ENCODE results near the gene TRAPPC14. TPM values are rescaled to one million over a fixed set of nuclear protein-coding genes. Genes with fewer than 3 reads are reported as not detected.

TRAPPC14 gene
- total and polyA plus RNA-seq, 2 of the 13 experiments (the other 11 are each of a cell fraction or from before 2014, with no cell fraction given): 4.7 to 9.6 TPM

DNA sequence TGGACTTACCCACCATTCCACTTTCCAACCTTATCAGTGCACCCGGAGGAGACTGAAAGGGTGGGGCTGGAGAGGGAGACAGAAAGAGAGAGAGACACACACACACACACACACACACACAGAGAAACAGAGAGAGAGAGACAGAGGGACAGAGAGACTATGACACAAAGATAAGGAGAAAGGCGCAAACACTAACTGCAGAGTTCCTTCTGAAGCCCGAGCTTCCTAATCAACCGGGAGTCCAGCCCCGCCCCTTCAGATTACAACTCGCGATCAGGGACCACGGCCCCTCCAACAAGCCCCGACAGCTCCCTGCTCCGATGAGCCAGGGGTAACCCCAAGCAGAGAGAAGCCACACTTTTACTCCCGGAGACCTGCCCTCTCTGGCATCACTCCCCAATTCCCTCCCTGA, 9.4 kb upstream of the TRAPPC14 start:
- Histone ChIP-seq H4K20me1 (ENCODE audit: insufficient read depth, low read length) (no peaks in the 10 kb centered on the region), H2AFZ (ENCODE audit: low read length) (no peak overlapping the region), H3K27me3 (ENCODE audit: control insufficient read depth in 1 of 2, insufficient read depth in 2 of 2, low read length in 2 of 2) (peaks cover 4 to 47% of the 10 kb centered on the region in 2 experiments), H3K4me1 (ENCODE audit: insufficient read depth, low read length) (peaks cover 57% of the 10 kb centered on the region), H3K36me3 (replicated peaks in 1 of 2; ENCODE audit: control insufficient read depth in 1 of 2, insufficient read depth in 2 of 2, low read length in 2 of 2) (no peaks in the 10 kb centered on the region), H3K27ac (ENCODE audit: extremely low read length, insufficient read depth, low read length) (no peak overlapping the region), H3K4me3 (replicated peaks in 1 of 3; ENCODE audit: insufficient read depth in 1 of 3, low read depth in 2 of 3, low read length in 3 of 3) (peak overlapping the region; percentile 26 to 69 (median 31)), H3K79me2 (ENCODE audit: insufficient read depth, low read length) (no peaks in the 10 kb centered on the region), H3K9ac (ENCODE audit: insufficient read depth, low read depth, low read length) (peak overlapping the region; percentile 44; the same call in 1 of the 2 replicates), H3K4me2 (ENCODE audit: low read depth, low read length) (peak overlapping the region; percentile 93), H3K9me3 (ENCODE audit: low read length) (no peaks in the 10 kb centered on the region)
- ATAC-seq (no peak), DNase-seq (ENCODE audit: low spot score) (no peak), FAIRE-seq (no peak)
- TF ChIP-seq GFI1 (CRISPR knock-in tag; IDR thresholded peaks at IDR 0.05; ENCODE audit: borderline replicate concordance): no peak
- no peak for TF ChIP-seq SIN3B (IDR thresholded peaks at IDR 0.05; ENCODE audit: low read length)
- TF ChIP-seq ZNF460 (CRISPR knock-in tag; IDR thresholded peaks at IDR 0.05; ENCODE audit: borderline replicate concordance): no peak
- TF ChIP-seq HNRNPLL (IDR thresholded peaks at IDR 0.05; ENCODE audit: low read depth, low read length, poor library complexity, severe bottlenecking): no peak
- no peak for TF ChIP-seq ARHGAP35 (CRISPR knock-in tag; IDR thresholded peaks at IDR 0.05; ENCODE audit: borderline replicate concordance)
- TF ChIP-seq ZSCAN5A (CRISPR knock-in tag; IDR thresholded peaks at IDR 0.05; ENCODE audit: borderline replicate concordance): no peak
- no peak for TF ChIP-seq SMAD9 (CRISPR knock-in tag; IDR thresholded peaks at IDR 0.05)
- TF ChIP-seq, protein P1, sequence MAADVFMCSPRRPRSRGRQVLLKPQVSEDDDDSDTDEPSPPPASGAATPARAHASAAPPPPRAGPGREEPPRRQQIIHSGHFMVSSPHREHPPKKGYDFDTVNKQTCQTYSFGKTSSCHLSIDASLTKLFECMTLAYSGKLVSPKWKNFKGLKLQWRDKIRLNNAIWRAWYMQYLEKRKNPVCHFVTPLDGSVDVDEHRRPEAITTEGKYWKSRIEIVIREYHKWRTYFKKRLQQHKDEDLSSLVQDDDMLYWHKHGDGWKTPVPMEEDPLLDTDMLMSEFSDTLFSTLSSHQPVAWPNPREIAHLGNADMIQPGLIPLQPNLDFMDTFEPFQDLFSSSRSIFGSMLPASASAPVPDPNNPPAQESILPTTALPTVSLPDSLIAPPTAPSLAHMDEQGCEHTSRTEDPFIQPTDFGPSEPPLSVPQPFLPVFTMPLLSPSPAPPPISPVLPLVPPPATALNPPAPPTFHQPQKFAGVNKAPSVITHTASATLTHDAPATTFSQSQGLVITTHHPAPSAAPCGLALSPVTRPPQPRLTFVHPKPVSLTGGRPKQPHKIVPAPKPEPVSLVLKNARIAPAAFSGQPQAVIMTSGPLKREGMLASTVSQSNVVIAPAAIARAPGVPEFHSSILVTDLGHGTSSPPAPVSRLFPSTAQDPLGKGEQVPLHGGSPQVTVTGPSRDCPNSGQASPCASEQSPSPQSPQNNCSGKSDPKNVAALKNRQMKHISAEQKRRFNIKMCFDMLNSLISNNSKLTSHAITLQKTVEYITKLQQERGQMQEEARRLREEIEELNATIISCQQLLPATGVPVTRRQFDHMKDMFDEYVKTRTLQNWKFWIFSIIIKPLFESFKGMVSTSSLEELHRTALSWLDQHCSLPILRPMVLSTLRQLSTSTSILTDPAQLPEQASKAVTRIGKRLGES (CRISPR knock-in tag; IDR thresholded peaks at IDR 0.05; ENCODE audit: borderline replicate concordance): no peak
- no peak for TF ChIP-seq ZNF510 (CRISPR knock-in tag; IDR thresholded peaks at IDR 0.05; ENCODE audit: low read depth)
- no peak for TF ChIP-seq STAT5B (CRISPR knock-in tag; IDR thresholded peaks at IDR 0.05)
- TF ChIP-seq ASH2L (IDR thresholded peaks at IDR 0.05; ENCODE audit: insufficient read length, low read depth, low read length): no peak
- ChIA-PET CTCF (ENCODE audit: low intra/inter-chr PET ratio, low total read pairs) (no interaction called here), POLR2A (interaction anchor here (1.3 to 2.2 kb wide), 2 partner anchors 9 to 19 kb away, joined by 7 to 10 read pairs; partner anchors contain the start of genes GPC2 and LAMTOR4)
- in situ Hi-C loops (cut with HindIII; ENCODE audit: extremely low pct_ligation_motif_present, low pct_unique_long_range_greater_than_20kb): no loop called here
- WGBS (ENCODE audit: low lambda C conversion rate): 2% methylated on average over 10 of the region's 11 CpGs
- intact Hi-C loops (cut with micrococcal nuclease; ENCODE audit: unreplicated experiment): no loop called here
- no TSS peak for BruUV-seq (replicated peaks)

Data from HepG2 (cell line).